CD4-positive, CD25-positive, alpha-beta regulatory T cell (primary cell): ENCODE data around the gene PLAAT2. TPM values are rescaled to one million over a fixed set of nuclear protein-coding genes. Genes with fewer than 3 reads are reported as not detected.

Experiments used
- ATAC-seq, 2 donors: fragments of 150-1000 bp; cut with Tn5 transposase; one replicate each; pipeline ENCODE4 v1.10.0; 2021; ENCODE audit warnings: low read depth in 2 of 2, moderate number of reproducible peaks in 2 of 2, moderate library complexity in 1 of 2
- DNase-seq, 3 donors: peaks; one replicate each; pipeline versions ENCODE4 v3.0.0 to v3.0.0-alpha.2; 2012 to 2022; ENCODE audit warnings: mixed read lengths in 1 of 3
- H3K27ac ChIP-seq: one replicate; pipeline ENCODE4 v1.7.0; 2013; ENCODE audit warnings: mild to moderate bottlenecking, low read length; ENCODE audit not compliant: insufficient read depth, poor library complexity, severe bottlenecking
- H3K27me3 ChIP-seq: one replicate; pipeline ENCODE4 v1.7.0; 2013; ENCODE audit warnings: low read length; ENCODE audit not compliant: control insufficient read depth, insufficient read depth
- H3K36me3 ChIP-seq: one replicate; pipeline ENCODE4 v1.7.0; 2013; ENCODE audit warnings: mild to moderate bottlenecking, low read length, moderate library complexity; ENCODE audit not compliant: control insufficient read depth, insufficient read depth
- H3K4me1 ChIP-seq: 2 replicates; pipeline ENCODE4 v1.7.0; 2013; ENCODE audit warnings: mild to moderate bottlenecking, low read length; ENCODE audit not compliant: insufficient read depth, control insufficient read depth, poor library complexity, severe bottlenecking
- H3K4me3 ChIP-seq: one replicate; pipeline ENCODE4 v1.7.0; 2013; ENCODE audit warnings: low read depth, mild to moderate bottlenecking, low read length, moderate library complexity
- H3K9me3 ChIP-seq, 2 experiments: 1 replicate in 1 of 2; 2 replicates in 1 of 2; pipeline ENCODE4 v1.7.0; 2013; ENCODE audit warnings: low read length in 2 of 2, mild to moderate bottlenecking in 1 of 2, moderate library complexity in 1 of 2; ENCODE audit not compliant: control insufficient read depth in 2 of 2
- H3K27ac Mint-ChIP-seq, 3 donors: one replicate each; pipeline ENCODE4 v1.8.0; 2020 to 2022; ENCODE audit warnings: mild to moderate bottlenecking in 3 of 3, mixed read lengths in 3 of 3, moderate library complexity in 2 of 3
- H3K27me3 Mint-ChIP-seq: one replicate; pipeline ENCODE4 v1.8.0; 2022; ENCODE audit warnings: mild to moderate bottlenecking, mixed read lengths
- H3K36me3 Mint-ChIP-seq: one replicate; pipeline ENCODE4 v1.8.0; 2020; ENCODE audit warnings: mixed read lengths
- H3K4me1 Mint-ChIP-seq, 4 donors: one replicate each; pipeline ENCODE4 v1.8.0; 2020 to 2022; ENCODE audit warnings: mixed read lengths in 4 of 4, mild to moderate bottlenecking in 1 of 4
- H3K4me3 Mint-ChIP-seq, 4 donors: one replicate each; pipeline ENCODE4 v1.8.0; 2020 to 2022; ENCODE audit warnings: mild to moderate bottlenecking in 4 of 4, mixed read lengths in 4 of 4, moderate library complexity in 3 of 4
- H3K9me3 Mint-ChIP-seq, 7 donors: one replicate each; pipeline ENCODE4 v1.8.0; 2020 to 2022; ENCODE audit warnings: mixed read lengths in 7 of 7, mild to moderate bottlenecking in 3 of 7, moderate library complexity in 2 of 7
- polyA plus RNA-seq, 4 donors: library from polyadenylated mRNA; unstranded; fragments of 300-500 nt; fragmentation: Illumina TruSeq; gene quantifications; one replicate each; pipeline ENCODE4 v1.2.3, GENCODE V29; 2021
- total RNA-seq: library from RNA; stranded (reverse); gene quantifications from one replicate; pipeline ENCODE4 v1.2.3, GENCODE V29; 2022

The PLAAT2 gene
- total and polyA plus RNA-seq, 5 donors from 2014 or later = 0.28 to 0.47 TPM; not detected in 3

- no peaks in the 10 kb centered on the region for H3K9me3 ChIP-seq
- no peaks in the 10 kb centered on the region for H3K36me3 Mint-ChIP-seq
- DNase-seq (no peak), ATAC-seq (no peak)
- no peaks in the 10 kb centered on the region for H3K27me3 ChIP-seq
- no peak overlapping the region for H3K4me3 Mint-ChIP-seq
- H3K9me3 Mint-ChIP-seq = no peaks in the 10 kb centered on the region
- H3K27ac ChIP-seq = no peak overlapping the region
- H3K4me1 Mint-ChIP-seq = peaks cover 0 to 8% (median under 1%) of the 10 kb centered on the region in 4 donors
- no peak overlapping the region for H3K4me3 ChIP-seq
- no peaks in the 10 kb centered on the region for H3K4me1 ChIP-seq
- no peak overlapping the region for H3K27ac Mint-ChIP-seq
- no peaks in the 10 kb centered on the region for H3K36me3 ChIP-seq
- H3K27me3 Mint-ChIP-seq = no peaks in the 10 kb centered on the region
Observed at GRCh38 chr11:63511048-63511748, 52.0 kb downstream of the PLAAT2 start.

- Histone ChIP-seq H3K27me3 (no peaks in the 10 kb centered on the region), H3K27ac (no peak overlapping the region), H3K9me3 (no peaks in the 10 kb centered on the region), H3K4me3 (no peak overlapping the region), H3K36me3 (no peaks in the 10 kb centered on the region), H3K4me1 (no peaks in the 10 kb centered on the region)
- H3K9me3 Mint-ChIP-seq = no peaks in the 10 kb centered on the region
- H3K4me1 Mint-ChIP-seq = peaks cover 0 to 13% (median under 1%) of the 10 kb centered on the region in 4 donors
- H3K27ac Mint-ChIP-seq = no peak overlapping the region
- ATAC-seq = no peak
- DNase-seq = no peak
- H3K4me3 Mint-ChIP-seq = no peak overlapping the region
- no peaks in the 10 kb centered on the region for H3K27me3 Mint-ChIP-seq
- no peaks in the 10 kb centered on the region for H3K36me3 Mint-ChIP-seq
Observed at GRCh38 chr11:63510360-63511047, 52.7 kb downstream of the PLAAT2 start.

GRCh38 chr11:63508745-63509144, 54.4 kb downstream of the PLAAT2 start:
- Mint-ChIP-seq H3K4me1 (peaks cover 0 to 14% (median under 1%) of the 10 kb centered on the region in 4 donors), H3K36me3 (no peaks in the 10 kb centered on the region), H3K27ac (no peak overlapping the region), H3K9me3 (no peaks in the 10 kb centered on the region), H3K4me3 (no peak overlapping the region), H3K27me3 (no peaks in the 10 kb centered on the region)
- no peak overlapping the region for H3K27ac ChIP-seq
- H3K9me3 ChIP-seq = no peaks in the 10 kb centered on the region
- ATAC-seq (no peak), DNase-seq (no peak)
- no peaks in the 10 kb centered on the region for H3K27me3 ChIP-seq
- no peaks in the 10 kb centered on the region for H3K4me1 ChIP-seq
- H3K36me3 ChIP-seq = no peaks in the 10 kb centered on the region
- H3K4me3 ChIP-seq = no peak overlapping the region

DNA sequence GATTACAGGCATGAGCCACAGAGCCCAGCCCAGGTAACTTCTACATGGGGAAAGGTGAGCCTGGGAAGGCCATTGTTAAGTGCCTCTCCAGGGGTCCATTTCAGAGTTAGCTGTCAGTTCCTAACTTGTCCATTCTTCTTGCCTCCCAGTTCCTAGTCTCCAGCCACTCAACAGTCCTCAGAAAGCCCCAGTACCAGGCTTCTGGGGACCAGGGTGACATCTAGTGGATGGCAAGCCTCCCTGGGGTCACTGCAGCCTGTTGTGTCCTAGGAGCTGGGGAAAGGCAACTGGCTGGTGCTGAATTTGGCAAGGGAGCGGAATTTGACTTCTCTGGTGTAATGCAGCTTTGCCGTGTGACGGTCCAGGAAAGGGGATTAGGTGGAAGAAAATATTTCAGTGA, 55.2 kb downstream of the PLAAT2 start:
- H3K4me1 Mint-ChIP-seq = peaks cover 0 to 14% (median under 1%) of the 10 kb centered on the region in 4 donors
- ATAC-seq (no peak), DNase-seq (peak in 1 of 3 donors; percentile 18)
- H3K9me3 Mint-ChIP-seq = peaks cover 0 to 2% (median 0%) of the 10 kb centered on the region in 7 donors
- no peaks in the 10 kb centered on the region for H3K36me3 Mint-ChIP-seq
- Histone ChIP-seq H3K27me3 (no peaks in the 10 kb centered on the region), H3K4me3 (no peak overlapping the region), H3K4me1 (no peaks in the 10 kb centered on the region), H3K27ac (no peak overlapping the region), H3K9me3 (no peaks in the 10 kb centered on the region), H3K36me3 (no peaks in the 10 kb centered on the region)
- H3K4me3 Mint-ChIP-seq = no peak overlapping the region
- H3K27ac Mint-ChIP-seq = no peak overlapping the region
- H3K27me3 Mint-ChIP-seq = no peaks in the 10 kb centered on the region

DNA sequence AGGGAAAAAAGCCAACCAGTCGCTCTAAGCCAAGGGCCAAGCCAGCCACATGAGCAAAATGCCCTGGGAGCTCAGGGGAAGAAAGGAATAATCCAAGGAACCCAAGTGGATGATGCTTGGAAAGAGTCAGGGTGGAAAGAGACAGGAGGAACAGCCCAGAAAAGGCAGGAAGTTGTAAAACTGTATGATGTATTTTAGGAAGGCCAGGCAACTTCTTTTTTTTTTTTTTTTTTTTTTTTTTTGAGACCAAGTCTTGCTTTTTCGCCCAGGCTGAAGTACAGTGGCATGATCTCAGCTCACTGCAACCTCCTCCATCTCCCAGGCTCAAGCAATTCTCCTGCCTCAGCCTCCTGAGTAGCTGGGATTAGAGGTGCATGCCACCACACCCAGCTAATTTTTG, 55.7 kb downstream of the PLAAT2 start:
- no peaks in the 10 kb centered on the region for H3K27me3 Mint-ChIP-seq
- H3K4me1 ChIP-seq = no peaks in the 10 kb centered on the region
- H3K27ac Mint-ChIP-seq = peak overlapping the region in 2 of 3 donors; percentile 65 to 77

GRCh38 chr11:63506876-63507275, 56.3 kb downstream of the PLAAT2 start:
- H3K27ac Mint-ChIP-seq = no peak overlapping the region

More for the DNA sequence above, 55.7 kb downstream of the PLAAT2 start:
- Histone ChIP-seq H3K9me3 (no peaks in the 10 kb centered on the region), H3K27ac (no peak overlapping the region), H3K27me3 (no peaks in the 10 kb centered on the region), H3K36me3 (no peaks in the 10 kb centered on the region), H3K4me3 (no peak overlapping the region)
- H3K4me1 Mint-ChIP-seq = peaks cover 0 to 17% (median under 1%) of the 10 kb centered on the region in 4 donors
- peaks cover 0 to 2% (median 0%) of the 10 kb centered on the region in 7 donors for H3K9me3 Mint-ChIP-seq
- no peak for DNase-seq
- H3K4me3 Mint-ChIP-seq = no peak overlapping the region
- ATAC-seq = no peak
- no peaks in the 10 kb centered on the region for H3K36me3 Mint-ChIP-seq

DNA sequence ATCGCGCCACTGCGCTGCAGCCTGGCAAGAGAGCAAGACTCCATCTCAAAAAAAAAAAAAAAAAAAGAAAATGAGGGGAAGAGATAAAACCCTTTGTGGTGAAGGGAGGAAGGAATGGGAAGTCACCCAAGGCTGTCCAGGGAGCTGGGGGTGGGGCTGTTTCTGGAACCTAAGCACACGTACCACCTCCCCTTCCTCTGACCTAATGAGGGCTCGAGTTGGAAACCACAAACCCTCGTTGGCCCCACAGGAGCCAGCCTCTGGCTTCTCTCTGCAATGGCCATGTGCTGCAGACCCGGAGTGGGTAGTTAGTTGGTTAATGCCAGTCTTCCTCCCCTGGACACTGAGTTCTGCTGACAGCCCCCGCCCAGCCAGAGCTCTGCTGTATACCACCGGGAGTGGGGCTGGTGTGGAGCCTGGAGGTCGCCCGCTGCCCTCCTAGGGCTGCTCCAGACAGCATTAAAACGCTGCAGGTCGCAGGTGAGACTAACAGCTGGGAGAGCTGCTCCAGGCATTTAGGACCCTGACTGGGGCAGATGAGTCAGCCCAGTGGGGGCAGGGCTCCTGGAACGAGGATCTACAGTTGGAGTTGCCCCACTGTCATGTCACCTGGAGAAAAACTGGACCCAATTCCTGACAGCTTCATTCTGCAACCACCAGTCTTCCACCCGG, 57.2 kb downstream of the PLAAT2 start, which contains the start of gene LGALS12:
LGALS12 (plus strand) TSS at position 228 of the 672 bp plus-strand sequence; CDS start at position 603, 375 bp downstream.
- no peak for ATAC-seq
- Histone ChIP-seq H3K4me3 (no peak within 1 kb of the TSS), H3K27me3 (no peaks in the 10 kb centered on the region), H3K9me3 (peaks cover 0 to 2% of the 10 kb centered on the region in 2 experiments), H3K4me1 (no peaks in the 10 kb centered on the region), H3K36me3 (no peaks in the 10 kb centered on the region), H3K27ac (no peak within 1 kb of the TSS)
- Mint-ChIP-seq H3K27me3 (no peaks in the 10 kb centered on the region), H3K4me1 (peaks cover 0 to 24% (median under 1%) of the 10 kb centered on the region in 4 donors), H3K27ac (no peak within 1 kb of the TSS), H3K9me3 (peaks cover 0 to 3% (median 0%) of the 10 kb centered on the region in 7 donors), H3K36me3 (no peaks in the 10 kb centered on the region), H3K4me3 (no peak within 1 kb of the TSS)
- no peak for DNase-seq

More at GRCh38 chr11:63506876-63507275, 56.3 kb downstream of the PLAAT2 start:
- no peak for DNase-seq
- no peaks in the 10 kb centered on the region for H3K9me3 ChIP-seq
- Mint-ChIP-seq H3K4me1 (peaks cover 0 to 24% (median under 1%) of the 10 kb centered on the region in 4 donors), H3K9me3 (peaks cover 0 to 2% (median 0%) of the 10 kb centered on the region in 7 donors), H3K4me3 (no peak overlapping the region), H3K27me3 (no peaks in the 10 kb centered on the region), H3K36me3 (no peaks in the 10 kb centered on the region)
- no peak for ATAC-seq
- H3K36me3 ChIP-seq = no peaks in the 10 kb centered on the region
- H3K27me3 ChIP-seq = no peaks in the 10 kb centered on the region
- H3K4me1 ChIP-seq = no peaks in the 10 kb centered on the region
- H3K27ac ChIP-seq = no peak overlapping the region
- no peak overlapping the region for H3K4me3 ChIP-seq
